ENCODE measurements around the gene CROCC2. TPM values are rescaled to one million over a fixed set of nuclear protein-coding genes. Genes with fewer than 3 reads are reported as not detected.

Gene CROCC2
- polyA plus RNA-seq, 1 experiment = not detected

DNA sequence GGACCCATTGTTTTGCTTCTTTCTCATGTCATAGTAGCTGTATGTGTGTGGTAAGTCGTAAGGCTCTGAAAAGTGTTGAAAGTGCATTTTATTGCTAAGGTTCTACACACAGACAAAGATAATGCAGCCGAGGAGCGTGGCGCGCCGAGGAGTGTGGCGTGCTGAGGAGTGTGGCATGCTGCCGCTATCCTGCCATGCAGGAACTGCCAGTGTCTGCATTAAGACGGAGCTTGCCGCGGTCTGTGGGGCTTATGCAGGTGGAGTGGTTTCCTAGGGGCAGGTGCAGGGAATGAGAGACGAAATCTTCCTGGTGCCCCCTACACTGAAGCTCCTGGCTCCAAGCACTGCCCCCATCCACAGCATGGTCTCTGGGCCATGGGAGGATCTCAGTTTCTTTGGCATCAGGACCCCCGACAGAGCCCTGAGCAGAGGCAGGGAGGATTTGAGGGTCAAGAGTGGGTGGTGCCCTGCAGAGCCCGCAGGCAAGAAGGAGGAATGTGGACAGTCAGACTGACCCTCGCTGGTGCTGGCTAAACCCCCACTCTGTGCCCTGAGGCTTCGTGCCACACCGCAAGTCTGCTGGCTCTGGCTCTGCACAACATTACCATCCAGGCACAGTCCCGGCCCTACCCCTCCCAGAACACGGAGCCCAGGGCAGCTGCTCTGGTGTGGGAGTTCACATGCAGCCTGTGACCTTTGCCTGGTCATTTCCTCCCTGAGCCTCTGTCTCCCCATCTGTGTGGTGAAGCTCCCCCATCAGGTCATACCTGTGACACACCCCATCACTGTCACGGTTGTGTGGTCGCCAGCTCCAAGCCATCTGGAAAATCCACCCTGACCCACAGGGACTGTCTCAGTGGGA lies 95.5 kb downstream of the CROCC2 start:
- Histone ChIP-seq H3K27me3 (ENCODE audit: control insufficient read depth, insufficient read depth, low read length) (no peaks in the 10 kb centered on the region), H3K9me3 (ENCODE audit: control insufficient read depth, insufficient read depth, low read length) (peaks cover 22% of the 10 kb centered on the region), H3K4me3 (ENCODE audit: low read depth, low read length) (no peak overlapping the region), H3K27ac (ENCODE audit: low read depth, low read length) (no peak overlapping the region)
- ChIA-PET CTCF (no interaction called here), POLR2A (no interaction called here)
- TF ChIP-seq, protein P1, sequence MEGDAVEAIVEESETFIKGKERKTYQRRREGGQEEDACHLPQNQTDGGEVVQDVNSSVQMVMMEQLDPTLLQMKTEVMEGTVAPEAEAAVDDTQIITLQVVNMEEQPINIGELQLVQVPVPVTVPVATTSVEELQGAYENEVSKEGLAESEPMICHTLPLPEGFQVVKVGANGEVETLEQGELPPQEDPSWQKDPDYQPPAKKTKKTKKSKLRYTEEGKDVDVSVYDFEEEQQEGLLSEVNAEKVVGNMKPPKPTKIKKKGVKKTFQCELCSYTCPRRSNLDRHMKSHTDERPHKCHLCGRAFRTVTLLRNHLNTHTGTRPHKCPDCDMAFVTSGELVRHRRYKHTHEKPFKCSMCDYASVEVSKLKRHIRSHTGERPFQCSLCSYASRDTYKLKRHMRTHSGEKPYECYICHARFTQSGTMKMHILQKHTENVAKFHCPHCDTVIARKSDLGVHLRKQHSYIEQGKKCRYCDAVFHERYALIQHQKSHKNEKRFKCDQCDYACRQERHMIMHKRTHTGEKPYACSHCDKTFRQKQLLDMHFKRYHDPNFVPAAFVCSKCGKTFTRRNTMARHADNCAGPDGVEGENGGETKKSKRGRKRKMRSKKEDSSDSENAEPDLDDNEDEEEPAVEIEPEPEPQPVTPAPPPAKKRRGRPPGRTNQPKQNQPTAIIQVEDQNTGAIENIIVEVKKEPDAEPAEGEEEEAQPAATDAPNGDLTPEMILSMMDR (IDR thresholded peaks at IDR 0.05; ENCODE audit: low read depth, low read length) = no peak
- no peak for DNase-seq (ENCODE audit: low read depth, low spot score)

DNA sequence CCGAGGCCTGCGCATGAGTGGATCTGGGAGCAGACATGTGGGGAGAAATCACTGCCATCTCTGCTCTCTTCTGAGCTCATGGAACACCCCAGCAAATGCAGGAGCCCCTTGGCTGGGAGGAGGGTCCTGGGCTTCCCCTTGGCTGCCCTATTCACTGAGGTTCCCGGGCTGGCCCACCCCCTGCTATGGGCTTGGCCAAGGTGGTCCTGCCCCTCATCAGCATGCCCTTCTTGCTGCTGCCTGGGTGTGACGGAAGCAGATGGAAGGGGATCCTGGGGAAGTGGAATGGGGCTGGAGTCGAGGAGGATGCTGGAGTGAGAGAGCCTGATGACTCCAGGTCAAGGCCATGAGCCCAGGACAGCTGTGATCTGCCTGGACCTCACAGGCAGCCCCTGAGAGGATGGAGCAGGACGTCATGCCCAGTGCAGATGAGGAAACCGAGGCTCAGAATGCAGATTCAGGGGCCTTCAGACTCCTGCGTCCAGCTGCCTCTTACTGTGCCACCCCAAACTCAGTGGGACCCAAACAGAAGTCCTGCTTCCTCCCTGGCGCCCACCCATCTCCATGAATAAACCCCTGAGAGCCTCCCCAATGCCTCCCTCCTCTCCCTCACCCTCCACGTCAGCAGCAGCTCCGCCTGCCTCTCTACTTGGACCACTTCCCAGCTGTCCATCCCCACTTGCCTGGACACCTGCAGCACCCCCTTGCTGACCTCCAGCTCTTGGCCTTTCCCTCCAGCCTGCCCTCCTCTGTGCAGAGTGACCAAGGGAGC lies 96.3 kb downstream of the CROCC2 start:
- no peak for DNase-seq (ENCODE audit: low read depth, low spot score)
- ChIA-PET CTCF (no interaction called here), POLR2A (no interaction called here)
- TF ChIP-seq, protein P1 (IDR thresholded peaks at IDR 0.05; ENCODE audit: low read depth, low read length) = no peak
- peaks cover 22% of the 10 kb centered on the region for H3K9me3 ChIP-seq (ENCODE audit: control insufficient read depth, insufficient read depth, low read length)
- H3K27me3 ChIP-seq (ENCODE audit: control insufficient read depth, insufficient read depth, low read length) = no peaks in the 10 kb centered on the region
- H3K27ac ChIP-seq (ENCODE audit: low read depth, low read length) = no peak overlapping the region
- H3K4me3 ChIP-seq (ENCODE audit: low read depth, low read length) = no peak overlapping the region

DNA sequence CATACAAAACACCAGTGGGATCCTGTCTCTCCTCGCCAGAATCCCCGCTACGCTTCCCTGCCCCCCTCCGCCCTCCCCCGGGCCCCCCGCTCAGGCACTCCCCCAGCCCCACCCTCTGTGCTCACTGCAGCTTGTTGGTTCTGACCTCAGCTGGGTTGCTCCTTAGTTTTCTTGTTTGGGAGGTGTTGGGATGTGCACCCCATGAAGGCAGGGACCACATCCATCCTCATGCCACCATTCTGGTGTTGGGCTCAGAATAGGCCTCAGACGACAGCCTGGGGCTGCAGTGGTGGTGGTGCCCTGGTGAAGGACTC lies 96.9 kb downstream of the CROCC2 start:
- no peak overlapping the region for H3K4me3 ChIP-seq (ENCODE audit: low read depth, low read length)
- ChIA-PET CTCF (no interaction called here), POLR2A (no interaction called here)
- H3K9me3 ChIP-seq (ENCODE audit: control insufficient read depth, insufficient read depth, low read length) = peaks cover 22% of the 10 kb centered on the region
- no peak for DNase-seq (ENCODE audit: low read depth, low spot score)
- no peak overlapping the region for H3K27ac ChIP-seq (ENCODE audit: low read depth, low read length)
- TF ChIP-seq, protein P1 (IDR thresholded peaks at IDR 0.05; ENCODE audit: low read depth, low read length) = no peak
- no peaks in the 10 kb centered on the region for H3K27me3 ChIP-seq (ENCODE audit: control insufficient read depth, insufficient read depth, low read length)

DNA sequence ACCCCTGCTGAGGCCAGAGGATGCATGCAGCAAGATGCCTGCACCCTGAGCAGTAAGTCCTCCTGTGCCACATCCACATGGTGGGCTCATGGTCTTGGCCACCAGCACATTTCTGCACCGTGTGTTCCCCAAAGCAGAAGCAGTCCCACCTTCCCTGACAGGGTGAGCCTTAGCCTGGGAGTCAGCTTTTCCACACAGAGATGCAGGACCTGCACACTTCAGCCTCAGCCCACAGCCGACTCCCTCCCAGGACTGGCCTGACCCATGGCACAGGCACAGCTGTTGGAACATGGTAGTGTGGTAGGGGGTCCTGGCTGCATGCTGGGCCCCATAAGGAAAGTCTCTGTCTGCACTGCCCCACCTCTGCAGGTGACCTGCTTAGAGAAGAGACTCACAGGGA lies 97.2 kb downstream of the CROCC2 start:
- Histone ChIP-seq H3K27me3 (ENCODE audit: control insufficient read depth, insufficient read depth, low read length) (no peaks in the 10 kb centered on the region), H3K27ac (ENCODE audit: low read depth, low read length) (no peak overlapping the region), H3K9me3 (ENCODE audit: control insufficient read depth, insufficient read depth, low read length) (peaks cover 22% of the 10 kb centered on the region), H3K4me3 (ENCODE audit: low read depth, low read length) (no peak overlapping the region)
- no peak for DNase-seq (ENCODE audit: low read depth, low spot score)
- TF ChIP-seq, protein P1 (IDR thresholded peaks at IDR 0.05; ENCODE audit: low read depth, low read length) = no peak
- ChIA-PET POLR2A (no interaction called here), CTCF (no interaction called here)

Data from AG04450 (cell line).